ENCODE results near the gene UBAC1. TPM values are rescaled to one million over a fixed set of nuclear protein-coding genes. Genes with fewer than 3 reads are reported as not detected.
"Not testable (repeated sequence)": the region's sequence is repeated elsewhere in the genome, so short reads cannot be mapped to it uniquely, and the experiment has no call there.

UBAC1 gene
- total RNA-seq, 1 experiment from 2014 or later, result 24.4 TPM

- DNase-seq (ENCODE audit: low read depth), result no peak
Measured at GRCh38 chr9:135978642-135979546, 17.7 kb upstream of the UBAC1 start.

- DNase-seq (ENCODE audit: low read depth), result no peak
Measured at GRCh38 chr9:135976944-135977343, 15.8 kb upstream of the UBAC1 start.

GRCh38 chr9:135976531-135976930 is 15.4 kb upstream of the UBAC1 start:
- DNase-seq (ENCODE audit: low read depth), result no peak

DNA sequence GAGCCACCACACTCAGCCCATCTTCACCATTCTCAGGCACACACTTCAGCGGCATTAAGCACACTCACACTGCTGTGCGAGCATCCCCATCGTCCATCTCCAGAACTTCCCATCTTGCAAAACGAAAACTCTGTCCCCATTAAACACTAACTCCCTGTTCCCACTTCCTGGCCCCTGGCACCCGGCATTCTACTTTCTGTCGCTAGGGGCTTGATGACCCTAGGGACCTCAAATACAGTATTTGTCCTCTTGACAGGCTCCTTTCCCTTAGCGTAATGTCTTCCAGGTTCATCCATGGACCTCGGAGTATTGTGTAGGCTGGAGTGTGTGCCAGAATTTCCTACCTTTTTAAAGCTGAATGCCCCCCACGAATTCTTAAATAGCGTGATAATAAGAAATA is 14.7 kb upstream of the UBAC1 start:
- DNase-seq (ENCODE audit: low read depth), result no peak

DNA sequence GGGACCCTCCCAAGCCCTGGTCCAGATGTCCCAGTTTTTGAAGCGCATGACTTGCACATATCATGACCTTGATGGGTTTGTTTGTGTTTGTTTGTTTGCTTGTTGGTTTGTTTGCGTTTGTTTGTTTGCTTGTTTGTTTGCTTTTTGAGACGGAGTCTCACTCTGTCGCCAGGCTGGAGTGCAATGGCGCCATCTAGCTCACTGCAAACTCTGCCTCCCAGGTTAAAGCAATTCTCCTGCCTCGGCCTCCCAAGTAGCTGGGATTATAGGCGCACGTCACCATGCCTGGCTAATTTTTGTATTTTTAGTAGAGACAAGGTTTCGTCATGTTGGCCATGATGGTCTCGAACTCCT is 13.0 kb upstream of the UBAC1 start:
- no peak for DNase-seq (ENCODE audit: low read depth)

DNA sequence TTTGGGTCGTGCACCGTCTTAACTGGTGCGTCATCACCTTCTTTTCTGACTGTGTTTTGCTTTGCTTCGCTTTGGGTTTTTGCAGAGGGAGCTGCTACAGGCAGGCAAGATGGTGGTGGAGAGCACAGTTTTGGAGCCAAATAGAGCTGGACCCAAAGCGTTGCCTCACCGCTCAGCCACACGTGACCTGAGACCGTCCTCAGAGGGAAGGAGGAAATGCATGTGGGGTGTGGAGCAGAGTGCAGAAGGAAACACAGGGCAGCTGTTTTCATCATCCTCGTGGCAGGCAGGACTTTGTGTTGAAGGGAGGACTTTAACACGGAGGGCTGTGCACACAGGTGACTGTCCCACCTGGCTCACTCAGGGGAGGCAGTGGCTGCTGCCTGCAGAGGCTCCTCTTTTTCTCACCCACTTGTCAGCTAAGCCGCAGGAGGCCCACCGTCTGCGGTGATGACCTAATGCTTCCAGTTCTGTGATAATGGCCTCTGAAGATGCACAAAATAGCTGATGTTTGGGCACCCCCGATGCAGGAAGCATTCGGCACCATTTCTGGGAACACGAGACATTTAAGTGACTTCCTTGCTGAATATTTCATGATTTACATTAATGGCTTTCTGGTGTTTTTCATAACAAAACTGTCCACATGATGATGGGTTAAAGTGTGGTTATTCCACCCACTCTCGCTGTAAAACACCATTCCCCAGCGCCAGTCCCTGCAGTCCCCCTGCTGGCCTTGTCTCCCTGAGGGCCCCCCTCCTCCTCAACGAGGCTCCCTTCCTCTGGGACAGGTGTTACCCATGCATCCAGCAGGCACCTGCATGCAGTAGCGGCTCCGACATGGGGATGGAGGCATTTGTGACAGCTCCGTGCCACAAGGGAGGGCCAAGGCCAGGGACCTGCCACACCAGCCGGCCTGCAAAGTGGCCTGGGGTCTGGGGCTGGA is 12.4 kb upstream of the UBAC1 start:
- no peak for DNase-seq (ENCODE audit: low read depth)

DNA sequence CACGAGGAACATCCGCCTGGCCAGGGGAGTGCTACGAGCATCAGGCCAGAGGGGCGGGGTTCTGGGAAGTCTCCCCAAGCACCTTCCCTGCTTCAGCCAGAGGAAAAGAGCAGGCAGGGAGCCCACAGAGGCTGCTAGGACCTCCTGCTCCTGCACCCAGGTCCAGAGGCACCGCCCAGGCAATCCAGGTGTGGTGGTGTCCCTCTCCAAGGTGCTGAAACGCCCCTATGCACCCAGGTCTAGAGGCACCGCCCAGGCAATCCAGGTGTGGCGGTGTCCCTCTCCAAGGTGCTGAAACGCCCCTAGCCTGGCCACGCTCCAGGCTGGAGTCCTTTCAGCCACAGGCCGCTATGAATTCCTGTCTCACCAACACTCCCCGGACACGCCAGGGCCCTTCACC is 10.7 kb upstream of the UBAC1 start:
- DNase-seq (ENCODE audit: low read depth), result no peak

- DNase-seq (ENCODE audit: low read depth), result no peak
Measured at GRCh38 chr9:135971111-135971766, 10.1 kb upstream of the UBAC1 start.

GRCh38 chr9:135970128-135970815 is 9.1 kb upstream of the UBAC1 start:
- no peak for DNase-seq (ENCODE audit: low read depth)

GRCh38 chr9:135969064-135969683 is 8.0 kb upstream of the UBAC1 start:
- no peak for DNase-seq (ENCODE audit: low read depth)

GRCh38 chr9:135968601-135969000 is 7.4 kb upstream of the UBAC1 start:
- no peak for DNase-seq (ENCODE audit: low read depth)

GRCh38 chr9:135968083-135968476 is 6.9 kb upstream of the UBAC1 start:
- DNase-seq (ENCODE audit: low read depth), result no peak

DNA sequence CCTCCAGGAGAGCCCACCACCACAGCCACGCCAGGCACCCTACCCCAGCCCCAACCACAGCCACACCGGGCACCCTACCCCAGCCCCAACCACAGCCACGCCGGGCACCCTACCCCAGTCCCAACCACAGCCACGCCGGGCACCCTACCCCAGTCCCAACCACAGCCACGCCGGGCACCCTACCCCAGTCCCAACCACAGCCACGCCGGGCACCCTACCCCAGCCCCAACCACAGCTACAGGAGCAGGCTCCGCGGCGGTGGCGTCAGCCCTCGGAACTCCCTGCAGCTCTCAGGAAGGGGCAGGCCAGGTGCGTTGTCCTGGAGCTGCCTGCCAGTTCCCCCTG is 5.7 kb upstream of the UBAC1 start:
- DNase-seq (ENCODE audit: low read depth), result not testable (repeated sequence)

DNA sequence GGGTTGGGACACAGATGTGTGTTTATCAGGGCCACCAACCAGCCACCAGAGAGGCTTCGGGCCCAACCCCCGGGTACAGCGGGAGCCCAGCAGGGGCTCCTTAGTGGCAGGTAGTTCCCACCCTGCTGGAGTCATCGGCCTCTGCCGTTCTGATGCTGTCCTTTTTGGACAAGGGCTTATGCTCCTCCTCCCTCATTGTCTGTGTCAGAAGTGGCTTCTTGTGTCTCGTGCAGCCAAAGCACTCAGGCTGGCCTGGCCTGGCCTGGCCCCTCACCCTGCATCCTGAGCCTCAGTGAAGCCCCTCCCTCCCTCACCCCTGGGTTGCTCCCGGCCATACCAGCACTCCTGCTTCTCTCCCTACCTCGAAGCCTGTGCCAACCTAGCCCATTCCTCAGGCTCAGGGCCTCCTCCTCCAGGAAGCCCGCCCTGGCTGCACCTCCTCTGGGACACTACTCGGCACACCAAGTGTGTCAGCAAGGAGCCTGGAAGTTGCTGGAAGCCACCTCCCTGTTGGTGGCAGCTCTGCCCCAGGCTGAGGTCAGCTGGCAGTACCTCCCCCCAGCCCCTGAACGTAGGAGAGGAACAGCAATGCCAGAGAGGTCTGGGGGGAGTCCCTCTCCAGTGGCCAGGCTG is 4.1 kb upstream of the UBAC1 start:
- no peak for DNase-seq (ENCODE audit: low read depth)

DNA sequence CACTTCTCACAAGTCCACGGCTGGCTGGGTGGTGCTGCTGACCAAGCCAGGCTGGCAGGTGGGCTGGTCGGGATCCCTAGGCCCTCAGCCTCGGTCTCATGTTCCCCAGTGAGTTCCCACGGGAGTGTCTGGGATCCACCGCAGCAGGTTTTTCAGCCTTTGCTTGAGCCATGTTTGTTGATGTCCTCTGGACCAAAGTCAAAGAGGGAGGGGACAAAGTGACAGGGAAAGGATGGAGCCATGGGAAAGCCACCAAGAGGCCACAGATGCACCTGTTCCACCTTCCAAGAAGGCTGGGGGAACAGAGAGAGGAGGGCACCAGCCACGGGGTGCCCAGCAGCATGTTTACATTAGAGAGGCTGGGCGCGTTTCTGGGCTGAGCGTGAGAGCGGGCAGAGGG is 2.8 kb upstream of the UBAC1 start:
- no peak for DNase-seq (ENCODE audit: low read depth)

DNA sequence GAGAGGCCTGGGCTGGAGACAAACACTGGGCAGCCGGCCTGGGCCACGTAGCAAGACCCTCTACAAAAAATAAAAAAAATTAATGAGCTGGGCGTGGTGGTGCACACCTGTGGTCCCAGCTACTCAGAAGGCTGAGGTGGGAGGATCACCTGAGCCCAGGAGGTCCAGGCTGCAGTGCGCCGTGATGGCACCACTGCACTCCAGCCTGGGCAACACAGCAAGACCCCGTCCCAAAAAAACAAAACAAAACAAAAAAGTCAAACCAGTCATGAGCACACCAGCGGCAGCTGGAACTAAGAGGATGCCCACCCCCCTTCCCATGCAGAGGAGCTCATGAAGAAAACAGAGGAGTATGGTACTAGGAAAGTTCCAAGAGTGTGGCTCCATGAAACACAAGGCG is 2.2 kb upstream of the UBAC1 start:
- no peak for DNase-seq (ENCODE audit: low read depth)

DNA sequence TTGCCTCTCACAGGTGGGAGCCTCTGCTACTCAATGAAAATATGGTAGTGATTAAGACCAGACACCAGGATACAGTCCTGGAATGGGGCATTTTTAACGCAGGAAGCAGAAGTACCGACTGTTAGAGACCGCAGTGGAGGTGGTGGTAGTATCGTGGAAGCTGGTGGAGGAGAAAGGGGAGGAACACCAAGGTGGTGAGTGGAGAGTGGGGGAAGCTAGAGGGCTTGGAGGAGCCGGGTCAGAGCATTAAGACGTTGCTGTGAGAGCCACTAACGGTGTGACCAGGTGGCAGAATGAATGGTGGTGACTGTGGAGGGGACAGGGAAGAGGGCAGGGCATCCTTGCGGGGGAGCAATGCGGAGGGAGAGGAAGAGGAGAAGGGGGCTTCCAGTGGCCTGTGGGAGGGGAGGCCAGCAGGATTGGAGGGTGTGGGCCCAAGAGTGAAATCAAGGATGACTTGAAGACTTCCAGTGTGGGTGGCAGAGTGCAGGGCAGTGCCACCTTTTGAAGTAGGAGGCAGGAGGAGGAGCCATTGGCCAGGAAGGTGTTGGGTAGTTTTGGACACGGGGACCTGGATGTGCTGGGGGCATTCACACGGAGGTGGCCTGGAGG is 1.6 kb upstream of the UBAC1 start:
- no peak for DNase-seq (ENCODE audit: low read depth)

GRCh38 chr9:135961811-135962695 is 880 bp upstream of the UBAC1 start:
- no peak for DNase-seq (ENCODE audit: low read depth)

Data from RPMI7951 (cell line).